Measurements from ENCODE around the gene PARP8. TPM values are rescaled to one million over a fixed set of nuclear protein-coding genes. Genes with fewer than 3 reads are reported as not detected.

Gene PARP8
- total and polyA plus RNA-seq, 2 of the 8 experiments (the other 6 are each of a cell fraction or from before 2014, with no cell fraction given): 16.6 to 30.6 TPM

GRCh38 chr5:50667023-50667652, 701 bp downstream of the PARP8 start (continued):
- TF ChIP-seq SIN3A (conservative IDR thresholded peaks at IDR 0.05 in 1 of 2, IDR thresholded peaks at IDR 0.05 in 1 of 2; ENCODE audit: low read depth in 1 of 2, low read length in 2 of 2) (peak; percentile 49 to 64; a peak in 3 of 4 replicates), CHD2 (IDR thresholded peaks at IDR 0.05; ENCODE audit: low read length) (0 out of 2 replicates have a peak, but pooled peaks have one; percentile 14), ASH2L (IDR thresholded peaks at IDR 0.05; ENCODE audit: low read length) (peak; percentile 92), GABPA (IDR thresholded peaks at IDR 0.05; ENCODE audit: borderline replicate concordance, insufficient read depth, low read length) (no peak), POLR2A (IDR thresholded peaks at IDR 0.05; ENCODE audit: control extremely low read depth in 1 of 2, low read depth in 2 of 2, low read length in 2 of 2) (peak; percentile 78 to 84), RBBP5 (IDR thresholded peaks at IDR 0.05; ENCODE audit: borderline replicate concordance, low read depth, low read length) (peak; percentile 97; the same call in 1 of the 2 replicates), CEBPB (IDR thresholded peaks at IDR 0.05; ENCODE audit: low read depth, low read length) (peak; percentile 89), KDM4A (IDR thresholded peaks at IDR 0.05; ENCODE audit: low read depth, low read length, severe bottlenecking) (peak; percentile 52), TCF12 (IDR thresholded peaks at IDR 0.05; ENCODE audit: low read depth, low read length) (0 out of 2 replicates have a peak, but pooled peaks have one; percentile 60)

Measured in H1 (cell line).